Mesodermal cell (in vitro differentiated cells): ENCODE results near the gene MTARC1.

Experiments
- H3K27ac ChIP-seq: 2 replicates; pipeline ENCODE4 v1.7.0; 2013; ENCODE audit warnings: mild to moderate bottlenecking, low read depth, low read length, moderate library complexity; ENCODE audit not compliant: severe bottlenecking
- H3K36me3 ChIP-seq: 2 replicates; pipeline ENCODE4 v1.7.1; 2013; ENCODE audit warnings: mild to moderate bottlenecking, low read length, moderate library complexity; ENCODE audit not compliant: control insufficient read depth, insufficient read depth
- H3K4me1 ChIP-seq: one replicate; pipeline ENCODE4 v1.7.1; 2013; ENCODE audit warnings: mild to moderate bottlenecking, low read length; ENCODE audit not compliant: insufficient read depth, control insufficient read depth, poor library complexity, severe bottlenecking
- H3K4me3 ChIP-seq: 2 replicates; pipeline ENCODE4 v1.7.0; 2013; ENCODE audit warnings: low read length, control low read depth, mild to moderate bottlenecking; ENCODE audit not compliant: insufficient read depth, poor library complexity, severe bottlenecking; ENCODE audit errors: extremely low read depth
- H3K9me3 ChIP-seq: 2 replicates; pipeline ENCODE4 v1.7.1; 2013; ENCODE audit warnings: mild to moderate bottlenecking, low read length, moderate library complexity; ENCODE audit not compliant: control insufficient read depth
- WGBS, 2 experiments: methylation state at CpG; one replicate each; pipeline ENCODE4 v1.1.5; 2013; ENCODE audit warnings: missing lambda C conversion rate in 2 of 2; ENCODE audit not compliant: insufficient coverage in 2 of 2; 5-methylcytosine and 5-hydroxymethylcytosine counted together

MTARC1 gene

DNA sequence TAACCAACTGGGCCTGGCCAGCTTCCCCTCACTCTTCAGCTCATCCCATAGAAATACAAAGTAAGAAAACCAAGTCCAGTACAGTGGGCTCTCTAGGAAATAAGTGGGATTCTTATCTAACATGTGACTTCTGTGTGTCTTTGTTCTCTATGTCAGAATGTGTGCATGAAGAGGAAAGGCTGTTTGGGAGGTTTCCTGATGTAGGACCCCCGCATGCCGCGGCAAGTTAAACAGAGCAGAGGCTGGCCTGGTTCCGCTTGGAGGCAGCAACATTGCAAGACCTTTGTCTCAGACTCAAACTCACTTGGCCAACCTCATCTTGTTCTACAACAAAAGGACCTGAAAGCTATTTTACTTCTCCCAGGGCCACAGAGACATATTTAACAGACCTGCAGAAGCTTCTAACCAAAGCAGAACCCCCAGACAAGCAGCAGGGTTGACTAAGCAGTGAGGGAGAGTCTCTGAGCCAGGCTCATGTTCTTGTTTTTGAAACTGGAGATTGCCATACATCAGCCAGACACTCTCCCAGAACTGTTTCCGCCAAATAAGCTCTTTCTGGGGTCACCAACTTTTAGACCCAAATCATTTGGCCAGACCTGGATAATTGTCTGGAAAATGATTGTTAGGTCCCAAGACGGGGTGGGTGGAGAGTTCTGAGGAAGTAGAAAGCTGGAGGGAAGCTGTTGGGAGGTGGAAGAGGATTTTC, 32.3 kb upstream of the MTARC1 start:
- WGBS, 2 experiments: 85 to 91% methylated on average over 2 to 4 of the region's 6 CpGs
- H3K9me3 ChIP-seq: no peaks in the 10 kb centered on the region
- H3K36me3 ChIP-seq: no peaks in the 10 kb centered on the region
- no peak overlapping the region for H3K4me3 ChIP-seq
- no peak overlapping the region for H3K27ac ChIP-seq
- H3K4me1 ChIP-seq: no peaks in the 10 kb centered on the region

GRCh38 chr1:220754918-220755295, 31.8 kb upstream of the MTARC1 start:
- Histone ChIP-seq H3K36me3 (no peaks in the 10 kb centered on the region), H3K27ac (no peak overlapping the region), H3K9me3 (no peaks in the 10 kb centered on the region), H3K4me3 (no peak overlapping the region), H3K4me1 (no peaks in the 10 kb centered on the region)
- 93 to 96% methylated on average over 3 of the region's 4 CpGs for WGBS, 2 experiments

GRCh38 chr1:220755309-220755708, 31.4 kb upstream of the MTARC1 start:
- Histone ChIP-seq H3K27ac (no peak overlapping the region), H3K36me3 (no peaks in the 10 kb centered on the region), H3K4me3 (no peak overlapping the region), H3K4me1 (no peaks in the 10 kb centered on the region), H3K9me3 (no peaks in the 10 kb centered on the region)
- 95 to 96% methylated on average over 5 to 6 of the region's 6 CpGs for WGBS, 2 experiments

GRCh38 chr1:220757441-220757840, 29.3 kb upstream of the MTARC1 start:
- Histone ChIP-seq H3K4me3 (no peak overlapping the region), H3K27ac (no peak overlapping the region), H3K4me1 (no peaks in the 10 kb centered on the region), H3K9me3 (no peaks in the 10 kb centered on the region), H3K36me3 (no peaks in the 10 kb centered on the region)
- WGBS, 2 experiments: 83% methylated on average over 1 of the region's 3 CpGs; no CpG with 5 or more reads in 1 of the 2 experiments

DNA sequence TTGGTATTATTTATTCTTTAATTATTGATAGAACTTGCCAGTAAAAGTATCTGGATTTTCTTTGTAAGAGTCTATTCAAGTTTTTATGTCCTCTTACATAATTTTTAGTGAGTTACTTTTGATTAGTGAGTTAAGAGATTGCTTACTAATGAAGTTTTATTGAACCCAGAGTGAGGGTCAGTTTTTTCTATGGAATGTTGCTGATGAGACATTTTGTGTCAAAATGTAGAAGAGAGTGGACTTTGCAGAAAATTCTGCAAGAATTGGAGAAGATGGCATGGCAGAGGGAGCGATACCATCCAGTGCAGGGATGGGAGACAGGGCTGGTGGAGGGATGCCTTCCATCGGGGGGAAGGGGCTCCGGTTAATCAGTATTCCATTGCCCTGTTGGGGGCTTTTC, 27.6 kb upstream of the MTARC1 start:
- Histone ChIP-seq H3K27ac (no peak overlapping the region), H3K36me3 (no peaks in the 10 kb centered on the region), H3K4me3 (no peak overlapping the region), H3K9me3 (no peaks in the 10 kb centered on the region), H3K4me1 (no peaks in the 10 kb centered on the region)
- WGBS, 2 experiments: 93 to 100% methylated on average over 3 of the region's 3 CpGs

- 89 to 93% methylated on average over 7 of the region's 7 CpGs for WGBS, 2 experiments
Observed at GRCh38 chr1:220761688-220762427, 24.9 kb upstream of the MTARC1 start.

GRCh38 chr1:220764757-220765156, 22.0 kb upstream of the MTARC1 start:
- 87 to 100% methylated on average over 1 to 3 of the region's 3 CpGs for WGBS, 2 experiments
- Histone ChIP-seq H3K4me3 (no peak overlapping the region), H3K27ac (no peak overlapping the region), H3K4me1 (peaks cover 3% of the 10 kb centered on the region), H3K36me3 (no peaks in the 10 kb centered on the region), H3K9me3 (no peaks in the 10 kb centered on the region)

More at GRCh38 chr1:220761688-220762427, 24.9 kb upstream of the MTARC1 start:
- Histone ChIP-seq H3K36me3 (no peaks in the 10 kb centered on the region), H3K4me3 (no peak overlapping the region), H3K27ac (no peak overlapping the region), H3K9me3 (no peaks in the 10 kb centered on the region), H3K4me1 (no peaks in the 10 kb centered on the region)

DNA sequence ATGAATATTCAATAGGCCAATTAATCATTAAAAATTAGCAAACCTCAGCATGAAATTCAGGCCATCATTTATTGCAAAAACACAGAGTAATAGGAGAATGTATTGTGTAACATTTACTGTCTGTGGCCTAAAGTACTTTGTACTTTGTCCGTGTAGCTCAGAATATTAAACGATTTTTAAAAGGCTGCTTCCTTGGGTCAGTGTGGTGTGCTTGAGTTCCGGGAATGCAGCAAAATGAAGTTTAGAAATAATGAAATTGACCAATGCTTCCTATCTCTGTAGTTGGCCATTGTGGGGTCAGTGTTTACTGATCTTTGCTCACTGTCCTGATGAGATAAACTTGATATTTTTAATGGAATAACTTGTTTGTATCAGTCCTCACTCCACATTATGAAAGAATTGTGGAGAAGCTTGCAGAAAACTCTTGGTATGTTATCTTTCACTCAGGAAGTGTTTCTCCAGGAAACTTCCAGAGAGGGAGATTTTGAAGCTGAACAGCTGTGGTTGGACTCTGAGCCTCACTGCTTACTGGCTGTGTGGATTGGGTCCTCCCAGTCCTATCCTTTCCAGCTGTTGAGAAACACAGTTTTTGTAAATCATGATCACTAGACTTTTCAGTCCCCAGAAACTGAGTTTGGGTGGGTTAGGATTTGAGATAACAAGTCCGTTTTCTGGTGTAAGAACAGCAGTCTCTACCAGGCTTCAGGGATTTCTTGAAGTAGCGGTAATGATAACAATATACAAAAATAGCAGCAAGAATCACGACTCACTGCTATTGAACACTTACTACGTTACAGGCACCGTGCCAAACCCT, 19.2 kb upstream of the MTARC1 start:
- Histone ChIP-seq H3K4me3 (no peak overlapping the region), H3K9me3 (no peaks in the 10 kb centered on the region), H3K27ac (no peak overlapping the region), H3K36me3 (no peaks in the 10 kb centered on the region), H3K4me1 (peaks cover 3% of the 10 kb centered on the region)
- WGBS, 2 experiments: 85 to 86% methylated on average over 5 to 6 of the region's 8 CpGs

GRCh38 chr1:220768126-220768601, 18.5 kb upstream of the MTARC1 start:
- WGBS, 2 experiments: 83 to 84% methylated on average over 4 to 5 of the region's 5 CpGs
- peaks cover 3% of the 10 kb centered on the region for H3K4me1 ChIP-seq
- H3K9me3 ChIP-seq: no peaks in the 10 kb centered on the region
- H3K36me3 ChIP-seq: no peaks in the 10 kb centered on the region
- no peak overlapping the region for H3K4me3 ChIP-seq
- no peak overlapping the region for H3K27ac ChIP-seq

- no peak overlapping the region for H3K27ac ChIP-seq
- no peaks in the 10 kb centered on the region for H3K36me3 ChIP-seq
- no peaks in the 10 kb centered on the region for H3K9me3 ChIP-seq
- WGBS, 2 experiments: 94 to 95% methylated on average over 5 to 10 of the region's 13 CpGs
- no peak overlapping the region for H3K4me3 ChIP-seq
- H3K4me1 ChIP-seq: peaks cover 3% of the 10 kb centered on the region
Observed at GRCh38 chr1:220769205-220769604, 17.5 kb upstream of the MTARC1 start.
